ENCODE data around the gene C16orf96. TPM values are rescaled to one million over a fixed set of nuclear protein-coding genes. Genes with fewer than 3 reads are reported as not detected.

The C16orf96 gene
- total and polyA plus RNA-seq, 2 donors (not counting 3 experiments of a cell fraction or from before 2014, with no cell fraction given), result not detected

DNA sequence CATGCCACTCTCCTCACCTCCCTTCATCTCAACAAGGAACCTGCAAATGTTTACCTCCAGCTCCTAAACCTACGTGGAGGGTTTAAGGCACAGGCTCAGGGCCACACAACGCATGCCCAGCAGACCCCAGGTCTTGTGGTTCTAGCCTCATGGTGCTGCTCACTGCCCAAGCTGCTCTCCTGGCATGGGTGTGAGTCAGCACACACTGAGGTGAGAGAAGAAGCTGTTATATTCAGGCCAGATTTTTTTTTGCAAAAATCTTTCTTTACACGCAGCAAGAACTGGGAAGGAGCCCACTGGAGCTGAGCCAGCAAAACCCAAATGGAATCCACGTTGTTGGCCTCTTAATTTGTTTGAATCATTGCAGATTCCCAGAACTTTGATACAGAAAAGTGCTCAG lies 5.5 kb upstream of the C16orf96 start:
- no peak overlapping the region for H3K4me3 ChIP-seq (replicated peaks in 1 of 3; ENCODE audit: insufficient read depth in 1 of 3, low read depth in 1 of 3, low read length in 3 of 3)
- no peaks in the 10 kb centered on the region for H3K9me3 ChIP-seq (replicated peaks; ENCODE audit: control insufficient read depth, insufficient read depth, low read length)
- POLR2A ChIA-PET, result no interaction called here
- intact Hi-C loops (cut with micrococcal nuclease) (no loop called here), dilution Hi-C loops (cut with MboI; ENCODE audit: extremely low pct_ligation_motif_present, low sequenced_read_pairs) (no loop called here)
- CTCF ChIA-PET, result interaction anchor here (0.7 to 4.3 kb wide), 11 partner anchors 11 to 49 kb away, joined by 3 to 109 read pairs (median 4); partner anchors contain the start of gene CDIP1
- H3K4me1 ChIP-seq (ENCODE audit: control insufficient read depth, extremely low read depth, insufficient read depth, low read length), result no peaks in the 10 kb centered on the region
- no peaks in the 10 kb centered on the region for H3K9me1 ChIP-seq (replicated peaks; ENCODE audit: control insufficient read depth, extremely low read depth, insufficient read depth, low read length)
- H3K9ac ChIP-seq (replicated peaks; ENCODE audit: extremely low read depth, insufficient read depth, low read length), result no peak overlapping the region
- H4K20me1 ChIP-seq (replicated peaks; ENCODE audit: control insufficient read depth, extremely low read depth, insufficient read depth, low read length), result no peaks in the 10 kb centered on the region
- TF ChIP-seq JUN (IDR thresholded peaks at IDR 0.05; ENCODE audit: borderline replicate concordance, insufficient read depth, insufficient read length, low read depth) (no peak), MAX (IDR thresholded peaks at IDR 0.05; ENCODE audit: insufficient read depth, insufficient read length) (no peak), POLR2AphosphoS5 (IDR thresholded peaks at IDR 0.05; ENCODE audit: insufficient read depth, low read depth, low read length) (no peak), MYC (IDR thresholded peaks at IDR 0.05; ENCODE audit: low read depth, low read length) (no peak), GATA2 (IDR thresholded peaks at IDR 0.05; ENCODE audit: insufficient read depth, insufficient read length, low read depth, low read length) (no peak), FOS (IDR thresholded peaks at IDR 0.05; ENCODE audit: borderline replicate concordance, insufficient read depth, low read length) (no peak), EZH2 (IDR thresholded peaks at IDR 0.05; ENCODE audit: borderline replicate concordance, low read depth, low read length, severe bottlenecking) (no peak), CTCF (IDR thresholded peaks at IDR 0.05; ENCODE audit: extremely low read depth in 1 of 2, insufficient read depth in 1 of 2, low read depth in 1 of 2, low read length in 2 of 2) (no peak), POLR2A (IDR thresholded peaks at IDR 0.05; ENCODE audit: low read depth, low read length) (no peak)
- no peak overlapping the region for H3K27ac ChIP-seq (ENCODE audit: insufficient read depth, low read depth, low read length)
- BruUV-seq (replicated peaks), result no TSS peak
- no peak overlapping the region for H3K4me2 ChIP-seq (ENCODE audit: insufficient read depth, low read length)
- no peaks in the 10 kb centered on the region for H3K79me2 ChIP-seq (ENCODE audit: control insufficient read depth, insufficient read depth, low read length)
- FAIRE-seq (no peak), DNase-seq (ENCODE audit: low read depth, low spot score) (no peak)
- no peaks in the 10 kb centered on the region for H3K36me3 ChIP-seq (ENCODE audit: control insufficient read depth in 2 of 2, extremely low read depth in 1 of 2, insufficient read depth in 2 of 2, low read length in 2 of 2)
- H3K27me3 ChIP-seq (ENCODE audit: control insufficient read depth in 2 of 2, insufficient read depth in 2 of 2, low read length in 2 of 2), result peaks cover 0 to 2% of the 10 kb centered on the region in 2 experiments
- no peak overlapping the region for H2AFZ ChIP-seq (ENCODE audit: low read depth, low read length)

Measured in endothelial cell of umbilical vein (primary cell).